HG03060 (cell line): Measurements from ENCODE around the gene CRISP1.
A peak's percentile ranks its signal among the peaks of the same experiment; 100 is the strongest.
"Not testable (repeated sequence)": the region's sequence is repeated elsewhere in the genome, so short reads cannot be mapped to it uniquely, and the experiment has no call there.

ENCODE experiments used
- ATAC-seq: cut with Tn5 transposase; IDR thresholded peaks from one replicate; pipeline ENCODE4 v1.9.1; 2021; ENCODE audit warnings: low read depth, moderate number of reproducible peaks; ENCODE audit not compliant: unreplicated experiment

The CRISP1 gene

GRCh38 chr6:49866485-49866943 lies at the start of gene CRISP1:
Gene CRISP1 (minus strand): TSS chr6:49866535. CDS start chr6:49857400, 9,135 bp downstream.
- no peak for ATAC-seq

- ATAC-seq, result no peak
Observed at GRCh38 chr6:49915035-49915434, 48.7 kb upstream of the CRISP1 start.

GRCh38 chr6:49913636-49914375 lies 47.5 kb upstream of the CRISP1 start:
- no peak for ATAC-seq

- no peak for ATAC-seq
Observed at GRCh38 chr6:49912196-49912595, 45.9 kb upstream of the CRISP1 start.

GRCh38 chr6:49911252-49911651 lies 44.9 kb upstream of the CRISP1 start:
- no peak for ATAC-seq

GRCh38 chr6:49909563-49909962 lies 43.2 kb upstream of the CRISP1 start:
- no peak for ATAC-seq

- no peak for ATAC-seq
Observed at GRCh38 chr6:49906526-49906925, 40.2 kb upstream of the CRISP1 start.

- no peak for ATAC-seq
Observed at GRCh38 chr6:49905296-49905695, 39.0 kb upstream of the CRISP1 start.

- no peak for ATAC-seq
Observed at GRCh38 chr6:49902856-49903255, 36.5 kb upstream of the CRISP1 start.

GRCh38 chr6:49898904-49899566 lies 32.7 kb upstream of the CRISP1 start:
- no peak for ATAC-seq

GRCh38 chr6:49895553-49895952 lies 29.2 kb upstream of the CRISP1 start:
- ATAC-seq, result not testable (repeated sequence)

- no peak for ATAC-seq
Observed at GRCh38 chr6:49892280-49892679, 25.9 kb upstream of the CRISP1 start.

- ATAC-seq, result no peak
Observed at GRCh38 chr6:49890988-49891387, 24.7 kb upstream of the CRISP1 start.

GRCh38 chr6:49888742-49889431 lies 22.6 kb upstream of the CRISP1 start:
- ATAC-seq, result no peak

- no peak for ATAC-seq
Observed at GRCh38 chr6:49868951-49869529, 2.7 kb upstream of the CRISP1 start.

GRCh38 chr6:49856282-49856681 lies 10.1 kb downstream of the CRISP1 start:
- no peak for ATAC-seq

- ATAC-seq, result no peak
Observed at GRCh38 chr6:49855221-49855620, 11.1 kb downstream of the CRISP1 start.

GRCh38 chr6:49852975-49853374 lies 13.4 kb downstream of the CRISP1 start:
- no peak for ATAC-seq

GRCh38 chr6:49849213-49849907 lies 17.0 kb downstream of the CRISP1 start:
- peak; percentile 86 for ATAC-seq

GRCh38 chr6:49847673-49848072 lies 18.7 kb downstream of the CRISP1 start:
- no peak for ATAC-seq
